H9 (cell line): ENCODE data around the gene PDE4B. TPM values are rescaled to one million over a fixed set of nuclear protein-coding genes. Genes with fewer than 3 reads are reported as not detected.

Experiments
- DNase-seq: peaks from one replicate; pipeline ENCODE4 v3.0.0-alpha.2; 2017
- H2AFZ ChIP-seq: one replicate; pipeline ENCODE4 v1.6.1; 2013; ENCODE audit warnings: mild to moderate bottlenecking, low read length, control low read depth, moderate library complexity
- H2AK5ac ChIP-seq: 2 replicates; pipeline ENCODE4 v1.6.1; 2013; ENCODE audit warnings: low read length, control low read depth, mixed read lengths; ENCODE audit not compliant: insufficient read length
- H2BK120ac ChIP-seq: one replicate; pipeline ENCODE4 v1.6.1; 2013; ENCODE audit warnings: low read depth, mild to moderate bottlenecking, low read length, control low read depth, inconsistent platforms; ENCODE audit not compliant: poor library complexity, severe bottlenecking
- H2BK12ac ChIP-seq: 2 replicates; pipeline ENCODE4 v1.6.1; 2013; ENCODE audit warnings: low read length, control low read depth, mixed read lengths, low read depth; ENCODE audit not compliant: insufficient read length
- H2BK15ac ChIP-seq: 2 replicates; pipeline ENCODE4 v1.6.1; 2013; ENCODE audit warnings: low read depth, low read length, control low read depth
- H2BK20ac ChIP-seq: one replicate; pipeline ENCODE4 v1.6.1; 2013; ENCODE audit warnings: low read depth, mild to moderate bottlenecking, low read length, control low read depth, inconsistent platforms; ENCODE audit not compliant: poor library complexity, severe bottlenecking
- H2BK5ac ChIP-seq: 2 replicates; pipeline ENCODE4 v1.6.1; 2013; ENCODE audit warnings: low read length, control low read depth, mixed read lengths; ENCODE audit not compliant: insufficient read length
- H3K14ac ChIP-seq: 2 replicates; pipeline ENCODE4 v1.6.1; 2013; ENCODE audit warnings: low read length, control low read depth; ENCODE audit not compliant: insufficient read depth
- H3K18ac ChIP-seq: 2 replicates; pipeline ENCODE4 v1.6.1; 2013; ENCODE audit warnings: low read depth, mild to moderate bottlenecking, mixed read lengths, low read length, control low read depth; ENCODE audit not compliant: insufficient read length
- H3K23ac ChIP-seq: 2 replicates; pipeline ENCODE4 v1.6.1; 2013; ENCODE audit warnings: low read length, control low read depth, mixed read lengths, low read depth; ENCODE audit not compliant: insufficient read length
- H3K23me2 ChIP-seq: 2 replicates; pipeline ENCODE4 v1.6.1; 2013; ENCODE audit warnings: low read depth, mild to moderate bottlenecking, mixed read lengths, low read length, control low read depth; ENCODE audit not compliant: insufficient read length, poor library complexity, severe bottlenecking
- H3K27ac ChIP-seq: 2 replicates; pipeline ENCODE4 v1.5.1; 2013; ENCODE audit warnings: low read length, control low read depth, mixed read lengths, low read depth; ENCODE audit not compliant: insufficient read length
- H3K27me3 ChIP-seq: 2 replicates; pipeline ENCODE4 v1.6.1; 2013; ENCODE audit warnings: low read length, control low read depth, inconsistent platforms; ENCODE audit not compliant: insufficient read depth
- H3K4ac ChIP-seq: 2 replicates; pipeline ENCODE4 v1.6.1; 2013; ENCODE audit warnings: low read depth, mild to moderate bottlenecking, control low read depth, inconsistent platforms, low read length, moderate library complexity
- H3K4me1 ChIP-seq: 2 replicates; pipeline ENCODE4 v1.6.1; 2013; ENCODE audit warnings: low read length, control low read depth, inconsistent platforms; ENCODE audit not compliant: insufficient read depth
- H3K4me2 ChIP-seq: 2 replicates; pipeline ENCODE4 v1.6.1; 2013; ENCODE audit warnings: low read length, control low read depth, mixed read lengths; ENCODE audit not compliant: insufficient read length, insufficient read depth
- H3K56ac ChIP-seq: 2 replicates; pipeline ENCODE4 v1.6.1; 2013; ENCODE audit warnings: low read depth, mild to moderate bottlenecking, mixed read lengths, low read length, control low read depth; ENCODE audit not compliant: insufficient read length
- H3K79me1 ChIP-seq: 2 replicates; pipeline ENCODE4 v1.6.1; 2013; ENCODE audit warnings: low read depth, mild to moderate bottlenecking, moderate library complexity, low read length, control low read depth, inconsistent platforms; ENCODE audit not compliant: insufficient read depth, poor library complexity, severe bottlenecking
- H3K79me2 ChIP-seq: 2 replicates; pipeline ENCODE4 v1.6.1; 2013; ENCODE audit warnings: low read length, control low read depth, inconsistent platforms; ENCODE audit not compliant: insufficient read depth
- H3K9ac ChIP-seq: 2 replicates; pipeline ENCODE4 v1.6.1; 2013; ENCODE audit warnings: low read length, control low read depth, mixed read lengths; ENCODE audit not compliant: insufficient read length; ENCODE audit errors: extremely low read depth
- H3K9me3 ChIP-seq: one replicate; pipeline ENCODE4 v1.6.1; 2013; ENCODE audit warnings: low read depth, low read length, inconsistent platforms; ENCODE audit not compliant: control insufficient read depth
- H3T11ph ChIP-seq: one replicate; pipeline ENCODE4 v1.6.1; 2013; ENCODE audit warnings: mild to moderate bottlenecking, low read length, control low read depth, inconsistent platforms
- H4K20me1 ChIP-seq: one replicate; pipeline ENCODE4 v1.6.1; 2013; ENCODE audit not compliant: control insufficient read depth, insufficient read length, insufficient read depth
- H4K5ac ChIP-seq: 2 replicates; pipeline ENCODE4 v1.6.1; 2013; ENCODE audit warnings: low read depth, mild to moderate bottlenecking, mixed read lengths, low read length, control low read depth; ENCODE audit not compliant: insufficient read length
- H4K8ac ChIP-seq: replicated peaks from 2 replicates; pipeline ENCODE4 v1.6.1; 2013; ENCODE audit warnings: low read length, control low read depth, mixed read lengths, low read depth; ENCODE audit not compliant: insufficient read length
- H4K91ac ChIP-seq: 2 replicates; pipeline ENCODE4 v1.6.1; 2013; ENCODE audit warnings: low read depth, mild to moderate bottlenecking, moderate library complexity, mixed read lengths, low read length, control low read depth; ENCODE audit not compliant: insufficient read length
- H3K27ac Mint-ChIP-seq, 3 experiments: 2 replicates in 2 of 3; 3 replicates in 1 of 3; pipeline ENCODE4 v1.8.0; 2020 to 2021; ENCODE audit warnings: mixed read lengths in 3 of 3, mild to moderate bottlenecking in 1 of 3, moderate library complexity in 1 of 3
- H3K27me3 Mint-ChIP-seq: 2 replicates; pipeline ENCODE4 v1.8.0; 2021; ENCODE audit warnings: low read depth, mild to moderate bottlenecking, moderate library complexity, mixed read lengths
- H3K36me3 Mint-ChIP-seq, 3 experiments: 2 replicates in 2 of 3; 3 replicates in 1 of 3; pipeline ENCODE4 v1.8.0; 2020 to 2021; ENCODE audit warnings: low read depth in 3 of 3, mixed read lengths in 3 of 3; ENCODE audit not compliant: insufficient read depth in 1 of 3
- H3K4me1 Mint-ChIP-seq, 2 experiments: 2 replicates each; pipeline ENCODE4 v1.8.0; 2020; ENCODE audit warnings: mixed read lengths in 2 of 2
- H3K4me3 Mint-ChIP-seq, 2 experiments: 2 replicates in 1 of 2; 3 replicates in 1 of 2; pipeline ENCODE4 v1.8.0; 2020 to 2021; ENCODE audit warnings: mild to moderate bottlenecking in 2 of 2, mixed read lengths in 2 of 2, moderate library complexity in 1 of 2
- H3K9me3 Mint-ChIP-seq, 2 experiments: 2 replicates in 1 of 2; 3 replicates in 1 of 2; pipeline ENCODE4 v1.8.0; 2020; ENCODE audit warnings: mild to moderate bottlenecking in 2 of 2, mixed read lengths in 2 of 2, moderate library complexity in 1 of 2
- CTCF ChIP-seq: fragments of 200-600 bp; sonication (generic); conservative IDR thresholded peaks from 3 replicates; pipeline ENCODE4 v1.8.0; 2021; ENCODE audit warnings: antibody characterized with exemption, mild to moderate bottlenecking
- WGBS: extraction: QIAGEN DNeasy Blood & Tissue Kit; methylation state at CpG from one replicate; pipeline ENCODE4 v1.1.7; 2013; ENCODE audit warnings: missing lambda C conversion rate, low lambda C conversion rate, mixed read lengths; ENCODE audit not compliant: insufficient read length; ENCODE audit errors: extremely low coverage; 5-methylcytosine and 5-hydroxymethylcytosine counted together
- total RNA-seq: library from RNA; stranded (reverse); gene quantifications from 2 replicates; pipeline ENCODE4 v1.2.1, GENCODE V29; 2021

PDE4B gene
- total RNA-seq, 1 experiment from 2014 or later, result 19.8 TPM

- Histone ChIP-seq H2BK12ac (no peak overlapping the region), H3K23me2 (no peaks in the 10 kb centered on the region), H4K8ac (no peak overlapping the region), H3K18ac (no peak overlapping the region), H2BK5ac (no peak overlapping the region), H3K9ac (no peak overlapping the region), H3K4me1 (peaks cover 10% of the 10 kb centered on the region), H3K4ac (no peak overlapping the region), H2AFZ (no peak overlapping the region), H4K5ac (no peak overlapping the region), H3K79me2 (no peaks in the 10 kb centered on the region), H2BK120ac (no peak overlapping the region), H3K9me3 (no peaks in the 10 kb centered on the region), H3K27me3 (no peaks in the 10 kb centered on the region), H3K4me2 (no peak overlapping the region), H3K14ac (no peak overlapping the region), H3K56ac (no peak overlapping the region), H2BK15ac (no peak overlapping the region), H2BK20ac (no peak overlapping the region), H2AK5ac (no peak overlapping the region), H3K27ac (no peak overlapping the region), H4K91ac (no peak overlapping the region), H3K23ac (no peak overlapping the region), H3K79me1 (no peaks in the 10 kb centered on the region), H3T11ph (no peak overlapping the region), H4K20me1 (no peaks in the 10 kb centered on the region)
- DNase-seq, result no peak
- WGBS, result no CpG with 5 or more reads among the region's 5 CpGs
- no peaks in the 10 kb centered on the region for H3K9me3 Mint-ChIP-seq
- H3K27ac Mint-ChIP-seq, result no peak overlapping the region
- TF ChIP-seq CTCF, result no peak
- peaks cover 32 to 35% of the 10 kb centered on the region in 2 experiments for H3K4me1 Mint-ChIP-seq
- H3K27me3 Mint-ChIP-seq, result no peaks in the 10 kb centered on the region
- H3K36me3 Mint-ChIP-seq, result no peaks in the 10 kb centered on the region
- H3K4me3 Mint-ChIP-seq, result no peak overlapping the region; a peak in 1 of 5 replicates
Observed at GRCh38 chr1:66275601-66276023, 482.9 kb downstream of the PDE4B start.
